Kidney (tissue), 14 donors: ENCODE data around the gene RASGEF1C. TPM values are rescaled to one million over a fixed set of nuclear protein-coding genes. Genes with fewer than 3 reads are reported as not detected.

ENCODE experiments used
- DNase-seq, 5 donors: peaks; one replicate each; pipeline ENCODE4 v3.0.0-alpha.2; 2013 to 2020
- FAIRE-seq: peaks from 2 replicates; lab custom pipeline; 2012; peaks lifted over from hg19 to GRCh38; lab: Jason Lieb, UNC
- H3K27ac ChIP-seq, 2 donors: one replicate each; pipeline ENCODE4 v1.7.0; 2013; ENCODE audit warnings: low read depth in 2 of 2, low read length in 2 of 2, inconsistent platforms in 1 of 2
- H3K27me3 ChIP-seq: one replicate; pipeline ENCODE4 v1.7.1; 2013; ENCODE audit warnings: low read length, inconsistent platforms; ENCODE audit not compliant: control insufficient read depth, insufficient read depth
- H3K36me3 ChIP-seq, 3 donors: one replicate each; pipeline versions ENCODE4 v1.7.0 to v1.7.1; 2013; ENCODE audit warnings: low read length in 3 of 3, control low read depth in 1 of 3, inconsistent platforms in 1 of 3; ENCODE audit not compliant: insufficient read depth in 3 of 3, control insufficient read depth in 2 of 3
- H3K4me1 ChIP-seq, 3 donors: one replicate each; pipeline versions ENCODE4 v1.7.0 to v1.7.1; 2013; ENCODE audit warnings: low read length in 3 of 3, inconsistent platforms in 1 of 3, low read depth in 1 of 3; ENCODE audit not compliant: control insufficient read depth in 2 of 3, insufficient read depth in 2 of 3
- H3K4me3 ChIP-seq, 3 donors: one replicate each; pipeline versions ENCODE4 v1.7.0 to v1.8.1; 2013; ENCODE audit warnings: low read length in 3 of 3, control low read depth in 1 of 3, inconsistent platforms in 1 of 3
- H3K9ac ChIP-seq, 3 donors: one replicate each; pipeline versions ENCODE4 v1.7.0 to v1.7.1; 2013; ENCODE audit warnings: low read length in 3 of 3, control low read depth in 1 of 3, inconsistent platforms in 1 of 3
- H3K9me3 ChIP-seq, 3 donors: one replicate each; pipeline versions ENCODE4 v1.7.0 to v1.7.1; 2013; ENCODE audit warnings: low read length in 3 of 3, control low read depth in 1 of 3, inconsistent platforms in 1 of 3; ENCODE audit not compliant: control insufficient read depth in 2 of 3, insufficient read depth in 1 of 3
- intact Hi-C: fragments of 100-400 bp; cut with DNase I; formaldehyde crosslinking; loops from one replicate; pipeline ENCODE4 v1.11.1; 2022
- polyA plus RNA-seq: library from polyadenylated mRNA; stranded (reverse); fragments of 350-450 nt; fragmentation: Illumina TruSeq; extraction: RNeasy Lipid Tissue Mini Kit (QIAGEN cat#74804); gene quantifications from one replicate; pipeline ENCODE4 v1.2.3, GENCODE V29; 2014; ENCODE audit warnings: low read depth, low replicate concordance; ENCODE audit not compliant: insufficient read depth
- total RNA-seq: library from RNA; stranded (reverse); fragmentation: NEBNext Ultra II Directional; extraction: Animal tissue kit (Norgen Biotek cat#: 25700); gene quantifications from one replicate; pipeline ENCODE4 v1.2.1, GENCODE V29; 2021
- TF ChIP-seq, protein P1 (sequence below): IDR thresholded peaks from 3 replicates; pipeline ENCODE4 v1.5.1; 2012; ENCODE audit warnings: mild to moderate bottlenecking, moderate library complexity, borderline replicate concordance; ENCODE audit not compliant: insufficient read depth; ENCODE audit errors: extremely low read depth
- donor health status: control.
- donor health status: control.
- donor health status: control.
- donor health status: control.
- donor health status: control.
- donor health status: DM: yes; HTN: yes; CAD: no.
- donor health status: Normal renal cell carcinoma (clear cell type).

Gene RASGEF1C
- total and polyA plus RNA-seq, 2 donors from 2014 or later: 0.15 to 0.16 TPM

- no peak for DNase-seq
- Histone ChIP-seq H3K4me1 (no peaks in the 10 kb centered on the region), H3K4me3 (no peak overlapping the region), H3K36me3 (no peaks in the 10 kb centered on the region), H3K27me3 (no peaks in the 10 kb centered on the region), H3K9me3 (no peaks in the 10 kb centered on the region), H3K9ac (no peak overlapping the region), H3K27ac (no peak overlapping the region)
- TF ChIP-seq, protein P1, sequence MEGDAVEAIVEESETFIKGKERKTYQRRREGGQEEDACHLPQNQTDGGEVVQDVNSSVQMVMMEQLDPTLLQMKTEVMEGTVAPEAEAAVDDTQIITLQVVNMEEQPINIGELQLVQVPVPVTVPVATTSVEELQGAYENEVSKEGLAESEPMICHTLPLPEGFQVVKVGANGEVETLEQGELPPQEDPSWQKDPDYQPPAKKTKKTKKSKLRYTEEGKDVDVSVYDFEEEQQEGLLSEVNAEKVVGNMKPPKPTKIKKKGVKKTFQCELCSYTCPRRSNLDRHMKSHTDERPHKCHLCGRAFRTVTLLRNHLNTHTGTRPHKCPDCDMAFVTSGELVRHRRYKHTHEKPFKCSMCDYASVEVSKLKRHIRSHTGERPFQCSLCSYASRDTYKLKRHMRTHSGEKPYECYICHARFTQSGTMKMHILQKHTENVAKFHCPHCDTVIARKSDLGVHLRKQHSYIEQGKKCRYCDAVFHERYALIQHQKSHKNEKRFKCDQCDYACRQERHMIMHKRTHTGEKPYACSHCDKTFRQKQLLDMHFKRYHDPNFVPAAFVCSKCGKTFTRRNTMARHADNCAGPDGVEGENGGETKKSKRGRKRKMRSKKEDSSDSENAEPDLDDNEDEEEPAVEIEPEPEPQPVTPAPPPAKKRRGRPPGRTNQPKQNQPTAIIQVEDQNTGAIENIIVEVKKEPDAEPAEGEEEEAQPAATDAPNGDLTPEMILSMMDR: no peak
- FAIRE-seq: no peak
- intact Hi-C loops: no loop called here
Observed at GRCh38 chr5:180166176-180166575, 42.8 kb downstream of the RASGEF1C start.

DNA sequence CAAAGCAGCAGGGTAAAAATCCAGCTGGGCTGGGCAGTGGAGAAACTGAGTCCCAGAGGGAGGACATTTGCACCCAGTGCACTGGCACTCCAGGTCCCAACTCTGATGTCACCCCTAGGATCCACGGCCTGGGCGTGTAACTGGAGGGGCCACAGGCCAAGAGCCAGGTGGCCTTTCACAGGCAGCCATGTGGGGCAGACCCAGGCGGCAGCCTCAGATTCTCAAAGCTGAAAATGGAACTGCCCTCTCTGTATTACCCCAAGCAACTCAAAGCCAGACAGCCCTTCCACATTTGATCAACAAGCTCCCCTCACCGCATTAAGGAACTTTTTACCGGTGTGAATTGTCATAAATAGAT is 46.7 kb downstream of the RASGEF1C start:
- no peak overlapping the region for H3K4me3 ChIP-seq
- no peak overlapping the region for H3K9ac ChIP-seq
- no peaks in the 10 kb centered on the region for H3K36me3 ChIP-seq
- TF ChIP-seq, protein P1: no peak
- FAIRE-seq: no peak
- H3K27ac ChIP-seq: no peak overlapping the region
- no peaks in the 10 kb centered on the region for H3K4me1 ChIP-seq
- H3K27me3 ChIP-seq: no peaks in the 10 kb centered on the region
- H3K9me3 ChIP-seq: no peaks in the 10 kb centered on the region
- intact Hi-C loops: no loop called here
- DNase-seq: no peak

DNA sequence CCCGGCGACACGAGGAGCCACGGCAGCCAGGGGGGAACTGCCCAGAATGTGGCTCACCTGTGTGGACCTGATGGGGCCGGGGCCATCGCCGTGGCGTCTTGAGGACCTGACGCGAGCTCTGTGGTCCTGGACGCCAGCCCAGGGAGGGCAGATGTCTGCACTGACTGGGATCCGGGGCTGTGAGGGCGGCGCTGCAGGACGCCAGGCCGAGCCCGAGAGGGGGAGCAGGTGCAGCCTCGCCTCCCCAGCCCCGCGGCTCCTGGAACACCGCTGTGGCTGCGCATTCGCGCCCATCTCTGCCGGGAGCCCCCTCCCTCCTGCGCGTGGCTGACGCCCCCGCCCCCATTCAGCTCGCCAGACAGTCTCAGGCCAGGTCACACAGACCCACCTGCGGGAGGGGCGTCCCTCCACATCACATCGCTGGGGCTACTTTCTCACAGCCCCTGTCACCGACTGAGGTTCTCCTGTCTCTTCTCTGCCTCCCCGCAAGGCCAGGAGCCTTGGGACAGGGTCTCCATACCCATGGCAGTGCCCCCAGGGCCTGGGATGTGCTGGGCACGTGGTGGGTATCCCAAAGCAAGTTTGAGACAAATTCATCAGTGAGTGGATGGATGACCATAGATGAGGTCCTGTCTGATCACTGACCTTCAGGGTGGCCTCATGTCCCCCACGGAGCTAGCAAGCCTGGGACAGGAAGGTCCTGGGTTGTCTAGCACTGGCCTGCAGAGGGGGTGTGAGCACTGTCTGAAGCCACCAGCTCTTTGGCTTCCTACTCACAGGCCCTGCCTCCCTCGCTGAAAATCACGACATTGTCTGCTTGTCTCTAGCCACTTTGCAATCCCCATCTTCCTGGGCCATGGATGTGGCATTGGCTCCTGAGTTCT is 47.3 kb downstream of the RASGEF1C start:
- intact Hi-C loops: no loop called here
- TF ChIP-seq, protein P1: no peak
- no peaks in the 10 kb centered on the region for H3K9me3 ChIP-seq
- no peaks in the 10 kb centered on the region for H3K4me1 ChIP-seq
- H3K27me3 ChIP-seq: no peaks in the 10 kb centered on the region
- H3K36me3 ChIP-seq: no peaks in the 10 kb centered on the region
- H3K9ac ChIP-seq: no peak overlapping the region
- no peak overlapping the region for H3K4me3 ChIP-seq
- DNase-seq: peak in 1 of 5 donors; percentile 65
- no peak for FAIRE-seq
- no peak overlapping the region for H3K27ac ChIP-seq

DNA sequence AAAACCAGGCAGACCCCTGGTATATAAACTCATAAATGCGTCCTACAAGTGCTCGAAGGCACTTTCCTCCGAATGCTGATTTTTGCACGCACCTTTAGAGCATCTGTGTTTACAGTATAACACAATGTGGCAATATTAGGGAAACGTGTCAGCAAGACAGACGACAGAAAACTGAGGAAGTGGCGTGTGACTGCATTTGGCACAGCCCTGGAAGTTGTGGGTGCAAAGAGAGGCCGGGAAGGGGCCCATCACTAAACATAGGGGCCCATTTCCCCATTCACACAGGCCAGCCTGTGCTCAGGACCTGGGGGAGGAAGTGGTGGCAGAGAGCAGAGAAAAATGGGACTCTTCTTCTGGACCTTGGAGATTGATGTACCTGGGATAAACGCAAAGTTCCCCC is 48.2 kb downstream of the RASGEF1C start:
- H3K9ac ChIP-seq: no peak overlapping the region
- no peak overlapping the region for H3K4me3 ChIP-seq
- no peaks in the 10 kb centered on the region for H3K9me3 ChIP-seq
- H3K27me3 ChIP-seq: no peaks in the 10 kb centered on the region
- FAIRE-seq: no peak
- H3K4me1 ChIP-seq: no peaks in the 10 kb centered on the region
- TF ChIP-seq, protein P1: no peak
- H3K36me3 ChIP-seq: no peaks in the 10 kb centered on the region
- H3K27ac ChIP-seq: no peak overlapping the region
- no peak for DNase-seq
- intact Hi-C loops: no loop called here
